Lung (tissue), 12 donors: ENCODE measurements around the gene CST4. TPM values are rescaled to one million over a fixed set of nuclear protein-coding genes. Genes with fewer than 3 reads are reported as not detected.
A peak's percentile ranks its signal among the peaks of the same experiment; 100 is the strongest.

Experiments
- ATAC-seq: fragments of 200-7000 bp; cut with Tn5 transposase; one replicate; pipeline ENCODE4 v1.9.1; 2020; ENCODE audit warnings: moderate number of reproducible peaks; ENCODE audit not compliant: insufficient read depth, low FRiP score
- DNase-seq, 3 donors: peaks; one replicate each; pipeline ENCODE4 v3.0.0-alpha.2; 2013 to 2017
- H3K27ac ChIP-seq, 2 donors: one replicate each; pipeline ENCODE4 v1.5.1; 2013; ENCODE audit warnings: mild to moderate bottlenecking in 2 of 2, moderate library complexity in 2 of 2, control low read depth in 1 of 2, inconsistent platforms in 1 of 2, low read depth in 1 of 2, low read length in 1 of 2
- H3K27me3 ChIP-seq, 3 donors: one replicate each; pipeline ENCODE4 v1.5.1; 2013; ENCODE audit warnings: low read length in 2 of 3; ENCODE audit not compliant: control insufficient read depth in 3 of 3, insufficient read depth in 3 of 3
- H3K36me3 ChIP-seq, 4 donors: one replicate each; pipeline ENCODE4 v1.5.1; 2013; ENCODE audit warnings: low read length in 4 of 4, mild to moderate bottlenecking in 1 of 4, moderate library complexity in 1 of 4; ENCODE audit not compliant: control insufficient read depth in 4 of 4, insufficient read depth in 4 of 4
- H3K4me1 ChIP-seq, 5 donors: one replicate each; pipeline ENCODE4 v1.5.1; 2013; ENCODE audit warnings: low read length in 5 of 5, mild to moderate bottlenecking in 2 of 5, moderate library complexity in 1 of 5; ENCODE audit not compliant: control insufficient read depth in 5 of 5, insufficient read depth in 5 of 5
- H3K4me3 ChIP-seq: one replicate; pipeline ENCODE4 v1.5.1; 2013; ENCODE audit warnings: mild to moderate bottlenecking, control low read depth, moderate library complexity
- H3K9ac ChIP-seq, 2 donors: one replicate each; pipeline ENCODE4 v1.5.1; 2013; ENCODE audit warnings: low read length in 2 of 2, control low read depth in 1 of 2; ENCODE audit not compliant: insufficient read depth in 1 of 2
- H3K9me3 ChIP-seq, 4 donors: one replicate each; pipeline ENCODE4 v1.5.1; 2013; ENCODE audit warnings: low read length in 3 of 4, mild to moderate bottlenecking in 1 of 4, moderate library complexity in 1 of 4; ENCODE audit not compliant: control insufficient read depth in 4 of 4, insufficient read depth in 3 of 4
- CTCF ChIP-seq: IDR thresholded peaks from 2 replicates; pipeline ENCODE4 v1.5.1; 2012; ENCODE audit warnings: mild to moderate bottlenecking; ENCODE audit errors: control extremely low read depth, extremely low read depth
- WGBS, 2 donors: extraction: QIAGEN DNeasy Blood & Tissue Kit; methylation state at CpG; one replicate each; pipeline ENCODE4 v1.1.7; 2013; 5-methylcytosine and 5-hydroxymethylcytosine counted together
- polyA plus RNA-seq, 2 donors: library from polyadenylated mRNA; stranded (reverse); fragments of 200-250 nt; gene quantifications; one replicate each; pipeline ENCODE4 v1.2.1, GENCODE V29; 2013
- total RNA-seq, 2 donors: library from RNA; depleted of rRNA in 1 of 2; stranded (reverse); fragments of >200 nt in 1 of 2; gene quantifications; one replicate each; pipeline ENCODE4 v1.2.1, GENCODE V29; 2014 to 2021
- donor health status: control.
- donor health status: control.
- donor health status: Bipolar disorder and iron deficiency.
- donor health status: healthy.
- donor health status: DM: yes; HTN: yes; CAD: no.

Gene CST4
- total and polyA plus RNA-seq, 4 donors = not detected

DNA sequence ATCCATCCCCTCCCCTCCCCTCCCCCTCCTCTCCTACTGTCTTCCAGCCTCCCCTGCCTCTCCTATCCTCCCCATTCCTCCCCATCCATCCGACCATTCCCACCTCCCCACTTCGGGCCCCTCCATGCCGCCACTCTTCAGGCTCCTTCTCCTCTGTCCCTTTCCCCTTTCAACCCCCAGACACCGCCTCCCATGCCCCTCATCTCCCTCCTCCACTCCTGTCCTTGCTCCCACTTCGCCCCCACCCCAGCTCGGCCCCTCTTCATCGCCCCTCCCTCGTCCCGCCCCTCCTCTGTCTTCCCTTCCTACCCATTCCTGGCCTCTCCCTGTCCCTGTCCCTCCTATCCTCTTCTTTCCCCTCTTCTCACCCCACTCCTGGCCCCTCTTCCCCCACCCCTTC is 50.5 kb downstream of the CST4 start:
- no peaks in the 10 kb centered on the region for H3K27me3 ChIP-seq
- no peak for DNase-seq
- H3K9me3 ChIP-seq = no peaks in the 10 kb centered on the region
- peaks cover 0 to 22% (median 10%) of the 10 kb centered on the region in 5 donors for H3K4me1 ChIP-seq
- H3K4me3 ChIP-seq = no peak overlapping the region
- no peak overlapping the region for H3K9ac ChIP-seq
- ATAC-seq = no peak
- 68 to 69% methylated on average over 9 of the region's 9 CpGs for WGBS, 2 donors
- H3K27ac ChIP-seq = no peak overlapping the region
- H3K36me3 ChIP-seq = peaks cover 0 to 15% (median 4%) of the 10 kb centered on the region in 4 donors
- no peak for TF ChIP-seq CTCF

DNA sequence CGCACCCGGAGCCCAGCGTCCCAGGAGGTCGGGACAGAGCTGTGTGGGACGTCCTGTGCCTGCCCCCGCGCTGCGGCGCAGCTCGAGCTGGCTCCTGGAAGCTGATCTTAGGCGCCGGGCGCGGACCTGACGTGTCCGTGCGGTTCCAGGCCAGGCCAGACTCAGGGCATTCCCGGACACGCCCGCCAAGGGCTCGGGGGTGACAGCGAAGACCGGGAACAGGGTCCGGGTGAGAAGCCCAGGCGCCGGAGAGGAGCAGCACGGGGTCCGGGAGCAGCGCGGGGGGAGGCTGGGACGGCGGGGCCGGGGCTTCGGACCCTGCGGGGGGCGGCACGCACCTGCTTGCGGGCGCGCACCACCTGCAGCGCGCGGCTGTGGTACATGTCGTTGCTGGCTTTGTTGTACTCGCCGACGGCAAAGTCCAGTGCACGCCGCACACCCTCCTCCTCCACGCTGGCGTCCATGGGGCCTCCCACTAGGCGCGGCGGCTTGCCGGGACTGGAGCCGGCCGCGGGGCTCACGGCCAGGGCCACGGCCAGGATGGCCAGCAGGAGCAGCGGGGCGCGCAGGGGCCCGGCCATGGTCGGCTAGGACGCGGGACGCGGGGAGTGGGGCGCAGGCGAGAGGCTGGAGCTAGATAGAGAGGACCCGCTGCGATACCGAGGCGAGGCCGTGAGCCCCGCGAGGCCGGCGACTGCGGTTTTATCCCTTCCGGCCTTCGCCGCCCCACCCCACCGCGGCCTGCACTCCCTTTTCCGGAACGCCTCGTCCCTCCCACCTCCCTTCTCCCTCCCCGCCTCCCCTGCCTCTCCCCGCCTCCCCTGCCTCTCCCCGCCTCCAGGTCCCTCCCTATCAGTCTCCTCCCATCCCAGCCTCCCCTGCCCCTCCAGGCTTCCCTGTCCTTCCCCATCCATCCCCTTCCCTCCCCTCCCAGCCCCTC is 51.3 kb downstream of the CST4 start, which contains the start of gene CST3:
Gene CST3 (minus strand): TSS at position 674 of the 940 bp plus-strand sequence. CDS start 93 bp downstream, at position 581.
- peak; percentile 93 for ATAC-seq
- no peak for TF ChIP-seq CTCF
- Histone ChIP-seq H3K27me3 (no peaks in the 10 kb centered on the region), H3K36me3 (peaks cover 0 to 22% (median 4%) of the 10 kb centered on the region in 4 donors), H3K9ac (peak within 1 kb of the TSS; percentile 28 to 29), H3K27ac (peak within 1 kb of the TSS; percentile 93 to 97), H3K4me3 (peak within 1 kb of the TSS; percentile 96), H3K9me3 (no peaks in the 10 kb centered on the region), H3K4me1 (peaks cover 0 to 22% (median 10%) of the 10 kb centered on the region in 5 donors)
- peak; percentile 84 to 91 (median 88) for DNase-seq
- 1% methylated on average over 67 to 91 of the region's 92 CpGs for WGBS, 2 donors

DNA sequence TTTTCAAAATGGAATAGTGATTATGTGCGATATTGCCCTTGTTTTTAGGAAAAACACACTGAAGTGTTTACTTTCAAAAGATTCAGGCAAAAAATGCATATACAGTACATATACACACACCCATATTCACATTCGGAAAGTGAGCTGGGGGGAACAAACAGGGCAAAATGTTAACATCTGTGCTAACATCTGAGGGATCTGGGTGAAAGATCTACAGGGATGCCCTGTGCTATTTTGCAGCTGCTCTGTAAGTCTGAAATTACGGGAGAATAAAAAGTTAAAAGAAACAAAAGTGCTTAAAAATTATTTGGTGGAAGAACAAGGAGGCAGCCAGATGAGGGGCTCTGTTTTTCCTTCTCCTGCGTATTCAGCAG is 51.9 kb downstream of the CST4 start:
- H3K27ac ChIP-seq = peak overlapping the region; percentile 93 to 97
- DNase-seq (no peak), ATAC-seq (no peak)
- 26 to 58% methylated on average over 3 to 4 of the region's 4 CpGs for WGBS, 2 donors
- H3K36me3 ChIP-seq = peaks cover 0 to 27% (median 4%) of the 10 kb centered on the region in 4 donors
- H3K4me1 ChIP-seq = peaks cover 0 to 17% (median 10%) of the 10 kb centered on the region in 5 donors
- no peaks in the 10 kb centered on the region for H3K27me3 ChIP-seq
- no peak for TF ChIP-seq CTCF
- H3K9ac ChIP-seq = peak overlapping the region in 1 of 2 donors; percentile 29
- peak overlapping the region; percentile 96 for H3K4me3 ChIP-seq
- H3K9me3 ChIP-seq = no peaks in the 10 kb centered on the region
